OCI-LY3 (cell line): ENCODE data around the gene GAMT.

Source experiments
- H2AFZ ChIP-seq: fragments of 200-600, 300-600 bp; shearing (Covaris generic); 2 replicates; pipeline ENCODE4 v1.6.0; 2014; ENCODE audit warnings: antibody characterized with exemption, low read depth, low read length
- H3K27ac ChIP-seq: fragments of 200-600, 300-600 bp; sonication (generic); 2 replicates; pipeline ENCODE4 v1.5.1; 2014; ENCODE audit warnings: mild to moderate bottlenecking, low read length, moderate library complexity, mixed read lengths
- H3K27me3 ChIP-seq: fragments of 200-600, 300-600 bp; sonication (generic); 2 replicates; pipeline ENCODE4 v1.6.1; 2014; ENCODE audit warnings: low read depth, low read length, mixed read lengths
- H3K36me3 ChIP-seq: fragments of 200-600, 300-600 bp; sonication (generic); replicated peaks from 2 replicates; pipeline ENCODE3; 2014; ENCODE audit warnings: low read depth, low read length, mixed read lengths
- H3K4me1 ChIP-seq: fragments of 300-600, 200-600 bp; sonication (generic); 2 replicates; pipeline ENCODE4 v1.6.1; 2014; ENCODE audit warnings: low read length, mixed read lengths
- H3K4me2 ChIP-seq: fragments of 200-600, 300-600 bp; sonication (generic); 2 replicates; pipeline ENCODE4 v1.6.1; 2014; ENCODE audit warnings: low read length, mixed read lengths
- H3K4me3 ChIP-seq: fragments of 300-600, 200-600 bp; sonication (generic); 2 replicates; pipeline ENCODE4 v1.5.1; 2014; ENCODE audit warnings: antibody characterized with exemption, mild to moderate bottlenecking, low read length, moderate library complexity
- H3K79me2 ChIP-seq: fragments of 300-600, 200-600 bp; shearing (Covaris generic); 2 replicates; pipeline ENCODE4 v1.6.1; 2014; ENCODE audit warnings: mild to moderate bottlenecking, low read length, mixed read lengths
- H3K9ac ChIP-seq: fragments of 300-600, 200-600 bp; shearing (Covaris generic); 2 replicates; pipeline ENCODE4 v1.6.0; 2014; ENCODE audit warnings: mild to moderate bottlenecking, low read length, moderate library complexity
- H3K9me3 ChIP-seq: fragments of 200-600, 300-600 bp; shearing (Covaris generic); 2 replicates; pipeline ENCODE4 v1.6.1; 2014; ENCODE audit warnings: low read length, mixed read lengths; ENCODE audit not compliant: insufficient read depth
- H4K20me1 ChIP-seq: fragments of 200-600, 300-600 bp; sonication (generic); 2 replicates; pipeline ENCODE4 v1.6.1; 2016; ENCODE audit warnings: low read length, mixed read lengths; ENCODE audit not compliant: insufficient read depth
- CTCF ChIP-seq: fragments of 200-600, 300-600 bp; sonication (generic); IDR thresholded peaks from 2 replicates; pipeline ENCODE4 v1.5.1; 2014; ENCODE audit warnings: antibody characterized with exemption, low read length, low read depth
- EZH2phosphoT487 ChIP-seq: fragments of 200-600 bp; shearing (Covaris generic); IDR thresholded peaks from 2 replicates; pipeline ENCODE4 v1.6.1; 2018; ENCODE audit warnings: antibody characterized with exemption, mixed run types, low read depth

The GAMT gene

GRCh38 chr19:1364070-1364704, 37.2 kb downstream of the GAMT start:
- peaks cover 6% of the 10 kb centered on the region; the same call in 1 of the 2 replicates for H3K4me1 ChIP-seq
- H3K27me3 ChIP-seq, result no peaks in the 10 kb centered on the region
- no peaks in the 10 kb centered on the region for H4K20me1 ChIP-seq
- no peak overlapping the region for H3K4me2 ChIP-seq
- TF ChIP-seq CTCF (no peak; the same call in 1 of the 2 replicates), EZH2phosphoT487 (no peak)
- H3K36me3 ChIP-seq, result peaks cover 39% of the 10 kb centered on the region
- no peak overlapping the region for H3K9ac ChIP-seq
- no peak overlapping the region for H2AFZ ChIP-seq
- no peak overlapping the region for H3K27ac ChIP-seq
- no peaks in the 10 kb centered on the region for H3K79me2 ChIP-seq
- no peaks in the 10 kb centered on the region for H3K9me3 ChIP-seq
- H3K4me3 ChIP-seq, result no peak overlapping the region

GRCh38 chr19:1363599-1363998, 37.7 kb downstream of the GAMT start:
- Histone ChIP-seq H3K36me3 (peaks cover 42% of the 10 kb centered on the region), H3K9ac (no peak overlapping the region), H3K4me2 (no peak overlapping the region), H4K20me1 (no peaks in the 10 kb centered on the region), H3K27ac (no peak overlapping the region), H3K79me2 (no peaks in the 10 kb centered on the region), H3K27me3 (no peaks in the 10 kb centered on the region), H3K4me3 (no peak overlapping the region), H3K9me3 (no peaks in the 10 kb centered on the region), H3K4me1 (peaks cover 6% of the 10 kb centered on the region; the same call in 1 of the 2 replicates), H2AFZ (no peak overlapping the region)
- no peak for TF ChIP-seq CTCF
- no peak for TF ChIP-seq EZH2phosphoT487

GRCh38 chr19:1362387-1363257, 38.7 kb downstream of the GAMT start:
- H3K9ac ChIP-seq, result no peak overlapping the region
- no peak overlapping the region for H2AFZ ChIP-seq
- peaks cover 48% of the 10 kb centered on the region for H3K36me3 ChIP-seq
- no peak overlapping the region for H3K27ac ChIP-seq
- H3K79me2 ChIP-seq, result no peaks in the 10 kb centered on the region
- peaks cover 6% of the 10 kb centered on the region; the same call in 1 of the 2 replicates for H3K4me1 ChIP-seq
- no peaks in the 10 kb centered on the region for H4K20me1 ChIP-seq
- H3K9me3 ChIP-seq, result no peaks in the 10 kb centered on the region
- H3K4me3 ChIP-seq, result no peak overlapping the region
- no peak for TF ChIP-seq EZH2phosphoT487
- no peaks in the 10 kb centered on the region for H3K27me3 ChIP-seq
- no peak overlapping the region for H3K4me2 ChIP-seq

GRCh38 chr19:1361601-1362386, 39.5 kb downstream of the GAMT start:
- peaks cover 6% of the 10 kb centered on the region; the same call in 1 of the 2 replicates for H3K4me1 ChIP-seq
- no peaks in the 10 kb centered on the region for H4K20me1 ChIP-seq
- no peaks in the 10 kb centered on the region for H3K27me3 ChIP-seq
- no peak overlapping the region for H3K4me2 ChIP-seq
- no peak for TF ChIP-seq CTCF
- TF ChIP-seq EZH2phosphoT487, result no peak
- H3K4me3 ChIP-seq, result no peak overlapping the region
- no peak overlapping the region for H2AFZ ChIP-seq
- no peak overlapping the region for H3K27ac ChIP-seq
- H3K36me3 ChIP-seq, result peaks cover 49% of the 10 kb centered on the region
- no peaks in the 10 kb centered on the region for H3K79me2 ChIP-seq
- no peaks in the 10 kb centered on the region for H3K9me3 ChIP-seq
- no peak overlapping the region for H3K9ac ChIP-seq
